C4-2B (cell line): ENCODE results near the gene MRGPRF.

Experiments
- ZFX ChIP-seq: fragments of 450-650 bp; IDR thresholded peaks from 2 replicates; pipeline ENCODE4 v1.6.1; 2017
- TF ChIP-seq, protein P1 (sequence below): fragments of 450-650 bp; conservative IDR thresholded peaks from 2 replicates; pipeline ENCODE4 v1.5.1; 2017; ENCODE audit warnings: mild to moderate bottlenecking

DNA sequence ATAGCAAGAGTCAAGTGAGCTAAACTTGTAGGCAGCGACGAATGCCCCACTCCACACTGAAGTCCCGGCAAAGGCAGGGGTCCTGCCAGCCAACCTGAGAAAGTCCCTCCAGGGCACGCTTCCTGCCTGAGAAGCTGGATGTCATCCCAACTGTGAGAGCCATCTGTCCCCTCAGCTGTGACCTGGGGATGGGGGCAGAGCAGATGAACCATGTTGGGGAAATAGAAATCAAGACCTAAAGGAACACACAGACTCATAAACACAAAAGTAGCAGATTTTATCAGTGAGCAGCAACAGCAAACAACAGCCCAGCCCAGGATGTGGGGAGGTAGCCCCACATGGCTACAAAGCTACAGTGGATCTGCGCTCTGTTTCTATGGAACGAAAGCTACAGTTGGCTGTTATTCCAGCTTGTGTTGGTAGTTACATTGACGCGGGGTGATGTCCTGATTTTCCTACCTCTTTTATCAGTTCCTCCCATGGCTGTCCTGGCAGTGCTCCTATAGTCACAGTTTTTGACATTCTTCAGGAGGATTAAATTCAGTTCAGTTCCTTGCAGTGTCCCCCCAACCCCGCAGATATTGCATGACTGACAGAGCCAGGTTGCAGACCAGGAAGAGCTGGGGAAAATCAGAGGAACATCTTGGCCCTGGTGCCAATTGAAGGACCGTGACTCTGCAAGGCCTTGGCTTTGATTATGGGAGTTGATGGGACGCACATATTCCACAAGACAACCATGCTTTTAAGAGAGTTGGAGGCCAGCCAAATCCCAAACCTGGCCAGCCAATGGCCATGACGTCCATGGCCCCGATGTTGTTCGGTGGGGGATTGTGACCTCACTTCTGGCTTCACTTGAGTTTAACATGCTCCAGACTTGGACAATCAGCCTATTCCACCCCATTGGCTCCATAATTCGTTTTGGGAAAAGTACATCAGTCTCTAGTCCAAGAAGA lies 46.9 kb downstream of the MRGPRF start:
- TF ChIP-seq, protein P1, sequence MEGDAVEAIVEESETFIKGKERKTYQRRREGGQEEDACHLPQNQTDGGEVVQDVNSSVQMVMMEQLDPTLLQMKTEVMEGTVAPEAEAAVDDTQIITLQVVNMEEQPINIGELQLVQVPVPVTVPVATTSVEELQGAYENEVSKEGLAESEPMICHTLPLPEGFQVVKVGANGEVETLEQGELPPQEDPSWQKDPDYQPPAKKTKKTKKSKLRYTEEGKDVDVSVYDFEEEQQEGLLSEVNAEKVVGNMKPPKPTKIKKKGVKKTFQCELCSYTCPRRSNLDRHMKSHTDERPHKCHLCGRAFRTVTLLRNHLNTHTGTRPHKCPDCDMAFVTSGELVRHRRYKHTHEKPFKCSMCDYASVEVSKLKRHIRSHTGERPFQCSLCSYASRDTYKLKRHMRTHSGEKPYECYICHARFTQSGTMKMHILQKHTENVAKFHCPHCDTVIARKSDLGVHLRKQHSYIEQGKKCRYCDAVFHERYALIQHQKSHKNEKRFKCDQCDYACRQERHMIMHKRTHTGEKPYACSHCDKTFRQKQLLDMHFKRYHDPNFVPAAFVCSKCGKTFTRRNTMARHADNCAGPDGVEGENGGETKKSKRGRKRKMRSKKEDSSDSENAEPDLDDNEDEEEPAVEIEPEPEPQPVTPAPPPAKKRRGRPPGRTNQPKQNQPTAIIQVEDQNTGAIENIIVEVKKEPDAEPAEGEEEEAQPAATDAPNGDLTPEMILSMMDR: no peak
- no peak for TF ChIP-seq ZFX
